ENCODE data around the gene CES5A.
"Not testable (repeated sequence)": the region's sequence is repeated elsewhere in the genome, so short reads cannot be mapped to it uniquely, and the experiment has no call there.

The CES5A gene

GRCh38 chr16:55822280-55822810, 52.8 kb downstream of the CES5A start:
- Histone ChIP-seq H3K4me3 (no peak overlapping the region), H3K27ac (no peak overlapping the region), H3K9me3 (replicated peaks in 1 of 11) (no peaks in the 10 kb centered on the region), H3K4me1 (peaks cover 0 to 6% (median 0%) of the 10 kb centered on the region in 10 experiments; a peak in 4 of 20 replicates), H4K20me1 (no peaks in the 10 kb centered on the region), H3K4me2 (no peak overlapping the region), H3K36me3 (no peaks in the 10 kb centered on the region), H3K9ac (no peak overlapping the region), H3K27me3 (no peaks in the 10 kb centered on the region)
- no peak for TF ChIP-seq Cebpa-rat (IDR thresholded peaks at IDR 0.05)

GRCh38 chr16:55821210-55821609, 54.0 kb downstream of the CES5A start:
- Histone ChIP-seq H4K20me1 (no peaks in the 10 kb centered on the region), H3K4me2 (no peak overlapping the region), H3K27ac (no peak overlapping the region), H3K9ac (no peak overlapping the region), H3K9me3 (replicated peaks in 1 of 11) (no peaks in the 10 kb centered on the region), H3K36me3 (no peaks in the 10 kb centered on the region), H3K4me3 (no peak overlapping the region), H3K27me3 (no peaks in the 10 kb centered on the region), H3K4me1 (peaks cover 0 to 6% (median 0%) of the 10 kb centered on the region in 10 experiments; a peak in 4 of 20 replicates)
- no peak for TF ChIP-seq Cebpa-rat (IDR thresholded peaks at IDR 0.05)

GRCh38 chr16:55820615-55821014, 54.6 kb downstream of the CES5A start:
- H4K20me1 ChIP-seq = no peaks in the 10 kb centered on the region
- H3K4me3 ChIP-seq = no peak overlapping the region
- H3K9ac ChIP-seq = no peak overlapping the region
- H3K36me3 ChIP-seq = no peaks in the 10 kb centered on the region
- H3K4me1 ChIP-seq = peaks cover 0 to 6% (median 0%) of the 10 kb centered on the region in 10 experiments; a peak in 4 of 20 replicates
- H3K9me3 ChIP-seq (replicated peaks in 1 of 11) = no peaks in the 10 kb centered on the region
- H3K27me3 ChIP-seq = no peaks in the 10 kb centered on the region
- no peak overlapping the region for H3K27ac ChIP-seq
- no peak overlapping the region for H3K4me2 ChIP-seq
- TF ChIP-seq Cebpa-rat (IDR thresholded peaks at IDR 0.05) = no peak

DNA sequence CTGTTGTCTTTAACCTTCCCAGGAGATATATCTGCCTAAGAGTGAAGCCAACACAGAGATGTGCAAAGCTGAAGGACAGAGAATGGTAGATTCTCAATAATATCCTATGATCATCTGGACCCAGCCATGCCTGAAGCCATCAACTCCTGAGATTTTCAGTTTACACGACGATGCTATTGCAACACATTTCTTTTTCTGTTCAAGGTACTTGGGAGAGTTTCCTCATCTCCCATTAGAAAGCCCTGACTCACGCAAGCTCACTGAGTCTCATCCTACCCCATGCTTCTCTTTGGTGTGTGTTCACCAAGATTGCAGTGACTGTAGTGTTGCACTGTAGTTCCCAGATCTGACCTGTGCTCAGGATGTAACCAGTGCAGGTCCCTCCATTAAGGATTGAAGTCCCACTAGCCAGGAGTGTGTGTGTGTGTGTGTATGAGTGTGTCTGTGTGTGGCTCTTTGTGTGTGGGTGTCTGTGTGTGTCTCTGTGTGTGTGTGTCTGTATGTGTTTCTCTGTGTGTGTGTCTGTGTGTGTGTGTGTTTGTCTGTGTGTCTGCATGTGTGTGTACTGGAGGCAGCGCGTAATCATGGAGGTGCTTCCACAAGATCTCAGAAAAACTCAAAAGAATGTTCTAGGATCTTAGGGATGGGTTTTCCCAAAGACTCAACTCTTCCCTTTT, 57.8 kb downstream of the CES5A start:
- peak in 2 of 11 experiments; percentile 23 to 70; a peak in 3 of 22 replicates for TF ChIP-seq Cebpa-rat (IDR thresholded peaks at IDR 0.05)
- H3K4me2 ChIP-seq = 0 out of 22 replicates have a peak overlapping the region, but pooled peaks of 1 of the 11 experiments have one; percentile 4
- H3K4me1 ChIP-seq = no peaks in the 10 kb centered on the region
- no peaks in the 10 kb centered on the region for H3K27me3 ChIP-seq
- H3K4me3 ChIP-seq = no peak overlapping the region
- no peak overlapping the region for H3K9ac ChIP-seq
- no peaks in the 10 kb centered on the region for H3K36me3 ChIP-seq
- H4K20me1 ChIP-seq = no peaks in the 10 kb centered on the region
- H3K9me3 ChIP-seq (replicated peaks in 1 of 11) = no peaks in the 10 kb centered on the region
- no peak overlapping the region for H3K27ac ChIP-seq

DNA sequence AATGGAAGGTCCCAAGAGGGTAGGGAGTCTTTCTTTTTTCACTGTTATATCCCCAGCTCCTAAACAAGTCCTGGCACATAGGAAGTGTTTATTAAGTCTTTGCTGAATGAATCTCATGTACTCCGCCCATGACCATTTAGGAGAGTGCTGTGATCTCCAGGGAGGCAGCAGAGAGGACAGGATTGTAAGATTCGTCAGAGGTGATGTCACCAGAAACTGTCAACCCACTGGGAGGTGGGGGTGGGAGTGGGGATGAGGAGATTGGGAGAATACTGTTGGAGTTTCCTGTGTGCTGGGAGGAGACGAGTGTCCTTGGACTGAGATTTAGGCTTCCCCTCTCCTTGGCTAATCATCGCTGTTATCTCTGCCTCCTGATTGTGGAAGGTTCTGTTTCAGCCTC, 59.0 kb downstream of the CES5A start:
- H3K9me3 ChIP-seq (replicated peaks in 1 of 11); H3K4me1 ChIP-seq; H3K36me3 ChIP-seq: not testable (repeated sequence)

GRCh38 chr16:55815320-55815719, 59.9 kb downstream of the CES5A start:
- no peaks in the 10 kb centered on the region for H3K27me3 ChIP-seq
- no peaks in the 10 kb centered on the region for H3K4me1 ChIP-seq
- no peak overlapping the region for H3K27ac ChIP-seq
- no peak overlapping the region for H3K9ac ChIP-seq
- H4K20me1 ChIP-seq = no peaks in the 10 kb centered on the region
- no peak for TF ChIP-seq Cebpa-rat (IDR thresholded peaks at IDR 0.05)
- H3K9me3 ChIP-seq (replicated peaks in 1 of 11) = no peaks in the 10 kb centered on the region
- H3K4me3 ChIP-seq = no peak overlapping the region
- no peak overlapping the region for H3K4me2 ChIP-seq
- H3K36me3 ChIP-seq = no peaks in the 10 kb centered on the region

More for the DNA sequence above, 59.0 kb downstream of the CES5A start:
- H3K9ac ChIP-seq, H3K4me2 ChIP-seq, H3K27ac ChIP-seq, H4K20me1 ChIP-seq, H3K27me3 ChIP-seq, H3K4me3 ChIP-seq: not testable (repeated sequence)

DNA sequence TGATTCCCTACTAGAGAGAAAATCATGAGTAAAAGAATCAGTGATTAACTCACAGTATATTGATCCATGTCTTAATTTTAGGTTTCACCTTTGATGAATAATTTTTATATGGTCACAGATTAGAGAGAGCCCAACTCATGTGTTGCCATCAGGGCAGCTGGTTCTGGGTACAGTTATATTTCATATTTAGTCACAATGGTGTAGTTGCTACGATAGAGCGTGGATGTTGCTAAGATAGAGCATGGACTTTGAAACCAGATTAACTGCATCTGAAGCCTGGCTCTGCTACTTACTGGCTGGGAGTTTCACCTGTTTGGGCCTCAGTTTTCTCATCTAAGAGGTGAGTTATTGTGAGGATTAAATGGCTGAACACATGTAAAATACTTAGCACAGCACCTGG, 61.0 kb downstream of the CES5A start:
- not testable (repeated sequence) for H4K20me1 ChIP-seq; H3K9me3 ChIP-seq (replicated peaks in 1 of 11); H3K4me3 ChIP-seq; H3K36me3 ChIP-seq; H3K4me1 ChIP-seq; H3K27ac ChIP-seq; H3K9ac ChIP-seq; H3K4me2 ChIP-seq; H3K27me3 ChIP-seq

GRCh38 chr16:55813730-55814129, 61.4 kb downstream of the CES5A start:
- H3K9ac ChIP-seq; H3K27me3 ChIP-seq; H3K4me3 ChIP-seq; H3K36me3 ChIP-seq; H3K4me2 ChIP-seq; H4K20me1 ChIP-seq; H3K4me1 ChIP-seq; H3K9me3 ChIP-seq (replicated peaks in 1 of 11); H3K27ac ChIP-seq: not testable (repeated sequence)

DNA sequence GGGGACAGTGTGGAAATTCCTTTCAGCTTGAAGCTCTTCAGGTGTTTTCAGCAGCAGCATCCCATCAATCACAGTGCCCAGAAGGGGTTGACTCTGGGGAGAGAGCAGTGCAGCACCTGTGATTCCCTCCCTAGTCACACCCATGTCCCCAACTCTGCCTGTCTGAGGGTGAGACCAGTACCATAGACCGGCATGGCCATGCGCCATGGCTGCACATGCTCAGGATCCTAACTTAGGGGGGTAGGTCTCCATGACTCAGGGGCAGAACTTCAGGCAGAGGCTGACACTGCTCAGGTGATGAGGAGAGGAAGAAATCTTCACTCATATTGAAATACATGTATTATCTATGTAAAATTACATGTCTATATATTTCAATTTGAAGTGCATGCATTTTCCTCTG, 62.2 kb downstream of the CES5A start:
- H3K36me3 ChIP-seq = no peaks in the 10 kb centered on the region
- no peaks in the 10 kb centered on the region for H3K4me1 ChIP-seq
- H3K27me3 ChIP-seq = no peaks in the 10 kb centered on the region
- H4K20me1 ChIP-seq = no peaks in the 10 kb centered on the region; a peak in 1 of 22 replicates
- no peak overlapping the region for H3K4me2 ChIP-seq
- no peaks in the 10 kb centered on the region for H3K9me3 ChIP-seq (replicated peaks in 1 of 11)
- H3K9ac ChIP-seq = no peak overlapping the region
- no peak overlapping the region for H3K27ac ChIP-seq
- no peak overlapping the region for H3K4me3 ChIP-seq
- TF ChIP-seq Cebpa-rat (IDR thresholded peaks at IDR 0.05) = no peak

DNA sequence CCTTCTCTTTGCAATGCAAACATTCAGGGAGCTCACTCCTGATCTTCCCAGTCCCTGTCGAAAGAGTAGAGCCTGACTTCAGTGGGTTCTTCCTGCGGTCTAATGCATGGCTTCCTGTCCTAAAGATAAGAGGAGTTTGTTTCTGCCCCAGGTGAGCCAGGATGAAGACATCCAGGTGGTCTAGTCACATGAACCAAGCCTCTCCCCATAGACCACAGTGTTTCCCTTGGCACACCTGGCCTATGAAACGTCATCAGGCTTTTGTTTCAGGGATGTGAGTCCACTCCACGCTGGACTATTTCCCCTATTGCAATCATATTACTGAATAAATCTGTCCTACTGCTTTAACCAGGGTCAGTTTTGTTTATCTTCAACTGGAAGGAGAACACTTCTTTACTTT, 63.4 kb downstream of the CES5A start:
- Histone ChIP-seq H3K36me3 (no peaks in the 10 kb centered on the region), H3K9ac (no peak overlapping the region), H4K20me1 (no peaks in the 10 kb centered on the region; a peak in 1 of 22 replicates), H3K27ac (no peak overlapping the region), H3K9me3 (replicated peaks in 1 of 11) (no peaks in the 10 kb centered on the region), H3K4me1 (no peaks in the 10 kb centered on the region), H3K4me3 (no peak overlapping the region), H3K27me3 (no peaks in the 10 kb centered on the region), H3K4me2 (no peak overlapping the region)
- no peak for TF ChIP-seq Cebpa-rat (IDR thresholded peaks at IDR 0.05)
